ENCODE data around the gene MEOX2.

GRCh38 chr7:15707570-15707969, 21.1 kb upstream of the MEOX2 start:
- TF ChIP-seq RAD21 (conservative IDR thresholded peaks at IDR 0.05), result no peak
- no peak for TF ChIP-seq EZH2 (IDR thresholded peaks at IDR 0.05; ENCODE audit: borderline replicate concordance, insufficient read depth, low read length, poor library complexity, severe bottlenecking)
- TF ChIP-seq POLR2AphosphoS5 (IDR thresholded peaks at IDR 0.05), result no peak

Data from neural cell (in vitro differentiated cells).